Keratinocyte (primary cell): ENCODE data around the gene GOLGA8A.
"Not testable (repeated sequence)": the region's sequence is repeated elsewhere in the genome, so short reads cannot be mapped to it uniquely, and the experiment has no call there.

ENCODE experiments used
- CTCF ChIP-seq, 3 experiments: IDR thresholded peaks in 1 of 3; conservative IDR thresholded peaks in 1 of 3; optimal IDR thresholded peaks in 1 of 3; 2 replicates in 2 of 3; 3 replicates in 1 of 3; pipeline versions ENCODE3 to v1.5.1; 2011; ENCODE audit warnings: low read length in 3 of 3, mild to moderate bottlenecking in 3 of 3, moderate library complexity in 2 of 3, control low read depth in 1 of 3, inconsistent platforms in 1 of 3; ENCODE audit not compliant: insufficient read depth in 2 of 3; ENCODE audit errors: extremely low read depth in 1 of 3
- EZH2 ChIP-seq: IDR thresholded peaks from one replicate; pipeline ENCODE4 v1.6.1; 2012; ENCODE audit warnings: inconsistent platforms, mild to moderate bottlenecking, low read length, moderate library complexity

- not testable (repeated sequence) for TF ChIP-seq EZH2; CTCF (optimal IDR thresholded peaks at IDR 0.05 in 1 of 3, IDR thresholded peaks at IDR 0.05 in 1 of 3, conservative IDR thresholded peaks at IDR 0.05 in 1 of 3; ENCODE audit: extremely low read depth in 1 of 3, insufficient read depth in 2 of 3, low read length in 3 of 3)
Observed at GRCh38 chr15:34408973-34409372, 28.6 kb downstream of the GOLGA8A start.
